Smooth muscle cell (in vitro differentiated cells): ENCODE measurements around the gene SORCS2. TPM values are rescaled to one million over a fixed set of nuclear protein-coding genes. Genes with fewer than 3 reads are reported as not detected.
A peak's percentile ranks its signal among the peaks of the same experiment; 100 is the strongest.

Experiments used
- DNase-seq: peaks from one replicate; lab custom pipeline; 2025; ENCODE audit not compliant: unreplicated experiment; lab: John Stamatoyannopoulos, UW
- H2AFZ ChIP-seq: fragments of 200-600 bp; sonication (generic); 2 replicates; pipeline ENCODE4 v1.6.0; 2016; ENCODE audit warnings: antibody characterized with exemption, low read depth, mild to moderate bottlenecking
- H3F3A ChIP-seq: fragments of 200-600 bp; sonication (generic); 2 replicates; pipeline ENCODE4 v1.6.0; 2017; ENCODE audit warnings: antibody characterized with exemption, low read depth
- H3K27ac ChIP-seq: fragments of 200-600 bp; sonication (generic); 2 replicates; pipeline ENCODE4 v1.5.1; 2016; ENCODE audit warnings: low read depth, mild to moderate bottlenecking
- H3K27me3 ChIP-seq: fragments of 200-600 bp; sonication (generic); 2 replicates; pipeline ENCODE4 v1.6.1; 2016; ENCODE audit warnings: low read depth, mild to moderate bottlenecking
- H3K36me3 ChIP-seq: fragments of 200-600 bp; sonication (generic); 2 replicates; pipeline ENCODE4 v1.5.1; 2016; ENCODE audit warnings: low read depth
- H3K4me1 ChIP-seq: fragments of 200-600 bp; sonication (generic); 2 replicates; pipeline ENCODE4 v1.5.1; 2016; ENCODE audit warnings: low read depth
- H3K4me2 ChIP-seq: fragments of 200-600 bp; sonication (generic); 2 replicates; pipeline ENCODE4 v1.6.0; 2016; ENCODE audit warnings: mild to moderate bottlenecking
- H3K4me3 ChIP-seq: fragments of 200-600 bp; sonication (generic); 2 replicates; pipeline ENCODE4 v1.5.1; 2016; ENCODE audit warnings: mild to moderate bottlenecking
- H3K79me2 ChIP-seq: fragments of 200-600 bp; sonication (generic); 2 replicates; pipeline ENCODE4 v1.6.0; 2016; ENCODE audit warnings: low read depth, mild to moderate bottlenecking
- H3K9ac ChIP-seq: fragments of 200-600 bp; sonication (generic); 2 replicates; pipeline ENCODE4 v1.6.0; 2016; ENCODE audit warnings: low read depth
- H3K9me3 ChIP-seq: fragments of 200-600 bp; sonication (generic); replicated peaks from 2 replicates; pipeline ENCODE4 v1.5.1; 2016; ENCODE audit warnings: low read depth
- H4K20me1 ChIP-seq: fragments of 200-600 bp; sonication (generic); 2 replicates; pipeline ENCODE4 v1.6.0; 2016; ENCODE audit warnings: low read depth
- CTCF ChIP-seq: fragments of 200-600 bp; sonication (generic); IDR thresholded peaks from 2 replicates; pipeline ENCODE4 v1.5.1; 2017; ENCODE audit warnings: borderline replicate concordance, mild to moderate bottlenecking, antibody characterized with exemption; ENCODE audit not compliant: insufficient read depth, poor library complexity, severe bottlenecking
- WGBS: methylation state at CpG from one replicate; pipeline ENCODE4 v1.1.7; 2016; ENCODE audit warnings: low lambda C conversion rate; 5-methylcytosine and 5-hydroxymethylcytosine counted together
- polyA plus RNA-seq: library from polyadenylated mRNA; unstranded; fragments of >200 nt; fragmentation: Nextera tagmentation; extraction: Ambion mirVana; gene quantifications from 2 replicates; pipeline ENCODE4 v1.2.1, GENCODE V29; 2016
- total RNA-seq: library from RNA; depleted of rRNA; stranded (reverse); fragments of >200 nt; gene quantifications from 2 replicates; pipeline ENCODE4 v1.2.3, GENCODE V29; 2014

Gene SORCS2
- total and polyA plus RNA-seq, 2 experiments from 2014 or later: 5.2 to 9.3 TPM

- Histone ChIP-seq H2AFZ (no peak overlapping the region), H3F3A (peaks cover 4% of the 10 kb centered on the region), H4K20me1 (no peaks in the 10 kb centered on the region), H3K27ac (no peak overlapping the region), H3K36me3 (no peaks in the 10 kb centered on the region), H3K9ac (no peak overlapping the region), H3K9me3 (no peaks in the 10 kb centered on the region), H3K27me3 (no peaks in the 10 kb centered on the region), H3K4me1 (peaks cover 19% of the 10 kb centered on the region), H3K79me2 (no peaks in the 10 kb centered on the region), H3K4me2 (no peak overlapping the region), H3K4me3 (no peak overlapping the region)
- no peak for DNase-seq
- TF ChIP-seq CTCF: no peak
- WGBS: 95% methylated on average over 4 of the region's 4 CpGs
Measured at GRCh38 chr4:7278981-7279380, 86.6 kb downstream of the SORCS2 start.

- Histone ChIP-seq H3K27ac (no peak overlapping the region), H3F3A (peaks cover 4% of the 10 kb centered on the region), H4K20me1 (no peaks in the 10 kb centered on the region), H3K79me2 (no peaks in the 10 kb centered on the region), H3K4me1 (peaks cover 19% of the 10 kb centered on the region), H3K4me3 (no peak overlapping the region), H2AFZ (no peak overlapping the region), H3K27me3 (no peaks in the 10 kb centered on the region), H3K9ac (no peak overlapping the region), H3K9me3 (no peaks in the 10 kb centered on the region), H3K36me3 (no peaks in the 10 kb centered on the region), H3K4me2 (no peak overlapping the region)
- 58% methylated on average over 6 of the region's 6 CpGs for WGBS
- DNase-seq: no peak
- no peak for TF ChIP-seq CTCF
Measured at GRCh38 chr4:7279902-7280301, 87.6 kb downstream of the SORCS2 start.

- no peak for DNase-seq
- no peaks in the 10 kb centered on the region for H4K20me1 ChIP-seq
- H3K4me1 ChIP-seq: peaks cover 19% of the 10 kb centered on the region
- TF ChIP-seq CTCF: no peak
- H3F3A ChIP-seq: peaks cover 4% of the 10 kb centered on the region
- no peaks in the 10 kb centered on the region for H3K27me3 ChIP-seq
- WGBS: 36% methylated on average over 24 of the region's 24 CpGs
- H3K4me2 ChIP-seq: peak overlapping the region; percentile 69
- peak overlapping the region; percentile 6 for H3K9ac ChIP-seq
- H3K79me2 ChIP-seq: no peaks in the 10 kb centered on the region
- H3K27ac ChIP-seq: peak overlapping the region; percentile 64
- peak overlapping the region; percentile 7 for H2AFZ ChIP-seq
- H3K36me3 ChIP-seq: no peaks in the 10 kb centered on the region
- H3K9me3 ChIP-seq: no peaks in the 10 kb centered on the region
- no peak overlapping the region for H3K4me3 ChIP-seq
Measured at GRCh38 chr4:7280926-7281690, 88.8 kb downstream of the SORCS2 start.
